ENCODE data around the gene SEMA5A.
A peak's percentile ranks its signal among the peaks of the same experiment; 100 is the strongest.

The SEMA5A gene

GRCh38 chr5:9390113-9390512 is 155.8 kb downstream of the SEMA5A start:
- H3K27ac ChIP-seq: no peak overlapping the region
- no peak for TF ChIP-seq CTCF (conservative IDR thresholded peaks at IDR 0.05)

- no peak for TF ChIP-seq CTCF (conservative IDR thresholded peaks at IDR 0.05)
These were observed 156.8 kb downstream of the SEMA5A start for GRCh38 chr5:9388941-9389674.

GRCh38 chr5:9387879-9388278 is 158.0 kb downstream of the SEMA5A start:
- TF ChIP-seq CTCF (conservative IDR thresholded peaks at IDR 0.05): peak; percentile 36
- H3K27ac ChIP-seq: no peak overlapping the region

More at GRCh38 chr5:9388941-9389674, 156.8 kb downstream of the SEMA5A start:
- no peak overlapping the region for H3K27ac ChIP-seq

GRCh38 chr5:9386945-9387344 is 158.9 kb downstream of the SEMA5A start:
- no peak for TF ChIP-seq CTCF (conservative IDR thresholded peaks at IDR 0.05)
- H3K27ac ChIP-seq: no peak overlapping the region

- TF ChIP-seq CTCF (conservative IDR thresholded peaks at IDR 0.05): no peak
- H3K27ac ChIP-seq: no peak overlapping the region
These were observed 163.4 kb downstream of the SEMA5A start for GRCh38 chr5:9382522-9382921.

GRCh38 chr5:9381464-9381863 is 164.4 kb downstream of the SEMA5A start:
- H3K27ac ChIP-seq: no peak overlapping the region
- no peak for TF ChIP-seq CTCF (conservative IDR thresholded peaks at IDR 0.05)

GRCh38 chr5:9380109-9380508 is 165.8 kb downstream of the SEMA5A start:
- H3K27ac ChIP-seq: no peak overlapping the region
- TF ChIP-seq CTCF (conservative IDR thresholded peaks at IDR 0.05): no peak

All from VCaP (cell line).